ENCODE data around the gene CCDC80. TPM values are rescaled to one million over a fixed set of nuclear protein-coding genes. Genes with fewer than 3 reads are reported as not detected.

CCDC80 gene
- total RNA-seq, 4 donors from 2014 or later: 19.4 to 129 (median 31.1) TPM

DNA sequence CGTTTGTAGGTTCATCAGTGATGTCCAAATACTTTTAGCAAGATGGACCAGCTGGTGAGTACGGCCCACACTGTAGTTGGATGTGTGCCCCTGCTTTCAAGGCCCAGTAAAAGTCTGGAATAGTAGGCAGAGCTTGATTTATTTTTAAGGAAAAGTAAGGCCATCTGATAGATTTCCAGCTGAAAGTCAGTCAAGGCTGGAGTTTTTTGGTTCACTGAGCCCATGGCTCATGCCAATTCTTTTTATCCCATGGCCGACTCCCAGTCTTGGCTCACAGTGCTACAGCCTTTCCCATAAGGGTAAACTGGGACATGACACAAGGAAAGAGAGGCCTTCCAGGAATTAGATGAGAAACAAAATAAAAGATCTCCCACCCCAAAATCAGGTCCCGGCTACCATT, 13.5 kb downstream of the CCDC80 start:
- WGBS, 2 donors: 53 to 65% methylated on average over 4 of the region's 4 CpGs
- H3K27ac ChIP-seq: peak overlapping the region in 1 of 4 donors; percentile 43
- H3K4me1 ChIP-seq: peaks cover 0 to 26% (median 4%) of the 10 kb centered on the region in 4 donors
- peak in 1 of 2 donors; percentile 34 for TF ChIP-seq EP300 (IDR thresholded peaks at IDR 0.05)
- TF ChIP-seq, protein P1, sequence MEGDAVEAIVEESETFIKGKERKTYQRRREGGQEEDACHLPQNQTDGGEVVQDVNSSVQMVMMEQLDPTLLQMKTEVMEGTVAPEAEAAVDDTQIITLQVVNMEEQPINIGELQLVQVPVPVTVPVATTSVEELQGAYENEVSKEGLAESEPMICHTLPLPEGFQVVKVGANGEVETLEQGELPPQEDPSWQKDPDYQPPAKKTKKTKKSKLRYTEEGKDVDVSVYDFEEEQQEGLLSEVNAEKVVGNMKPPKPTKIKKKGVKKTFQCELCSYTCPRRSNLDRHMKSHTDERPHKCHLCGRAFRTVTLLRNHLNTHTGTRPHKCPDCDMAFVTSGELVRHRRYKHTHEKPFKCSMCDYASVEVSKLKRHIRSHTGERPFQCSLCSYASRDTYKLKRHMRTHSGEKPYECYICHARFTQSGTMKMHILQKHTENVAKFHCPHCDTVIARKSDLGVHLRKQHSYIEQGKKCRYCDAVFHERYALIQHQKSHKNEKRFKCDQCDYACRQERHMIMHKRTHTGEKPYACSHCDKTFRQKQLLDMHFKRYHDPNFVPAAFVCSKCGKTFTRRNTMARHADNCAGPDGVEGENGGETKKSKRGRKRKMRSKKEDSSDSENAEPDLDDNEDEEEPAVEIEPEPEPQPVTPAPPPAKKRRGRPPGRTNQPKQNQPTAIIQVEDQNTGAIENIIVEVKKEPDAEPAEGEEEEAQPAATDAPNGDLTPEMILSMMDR (IDR thresholded peaks at IDR 0.05): no peak
- H3K9me3 ChIP-seq: no peaks in the 10 kb centered on the region
- H3K36me3 ChIP-seq: no peaks in the 10 kb centered on the region
- H3K4me3 ChIP-seq: no peak overlapping the region
- no peak for DNase-seq (ENCODE audit: low spot score in 2 of 2)
- H3K27me3 ChIP-seq: no peaks in the 10 kb centered on the region

DNA sequence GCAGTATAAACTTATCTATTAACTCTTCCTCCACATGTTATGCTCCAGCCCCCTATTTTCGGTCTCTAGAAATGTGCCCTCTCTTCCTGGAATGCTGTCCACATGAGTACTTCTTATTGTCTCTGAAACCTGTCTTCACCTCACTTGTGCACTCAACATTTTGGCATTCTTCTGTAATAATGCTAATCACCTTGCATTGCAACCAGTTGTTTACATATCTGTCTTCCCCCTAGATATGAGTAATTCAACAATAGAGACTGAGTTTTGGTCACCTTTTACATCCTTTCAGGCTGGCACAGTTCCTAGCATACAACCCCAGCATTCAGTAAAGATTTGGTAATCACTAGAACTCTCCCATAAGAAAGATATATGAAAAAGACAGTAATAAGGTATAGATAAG, 17.2 kb downstream of the CCDC80 start:
- no peak for DNase-seq (ENCODE audit: low spot score in 2 of 2)
- TF ChIP-seq POLR2A (IDR thresholded peaks at IDR 0.05): no peak
- TF ChIP-seq, protein P1 (IDR thresholded peaks at IDR 0.05): no peak
- TF ChIP-seq EP300 (IDR thresholded peaks at IDR 0.05): no peak
- Histone ChIP-seq H3K27ac (no peak overlapping the region), H3K27me3 (no peaks in the 10 kb centered on the region), H3K4me3 (no peak overlapping the region), H3K9me3 (no peaks in the 10 kb centered on the region), H3K4me1 (peaks cover 0 to 15% (median 2%) of the 10 kb centered on the region in 4 donors), H3K36me3 (peaks cover 0 to 2% (median 0%) of the 10 kb centered on the region in 3 donors)
- WGBS, 2 donors: 71 to 96% methylated on average over 1 of the region's 1 CpG

DNA sequence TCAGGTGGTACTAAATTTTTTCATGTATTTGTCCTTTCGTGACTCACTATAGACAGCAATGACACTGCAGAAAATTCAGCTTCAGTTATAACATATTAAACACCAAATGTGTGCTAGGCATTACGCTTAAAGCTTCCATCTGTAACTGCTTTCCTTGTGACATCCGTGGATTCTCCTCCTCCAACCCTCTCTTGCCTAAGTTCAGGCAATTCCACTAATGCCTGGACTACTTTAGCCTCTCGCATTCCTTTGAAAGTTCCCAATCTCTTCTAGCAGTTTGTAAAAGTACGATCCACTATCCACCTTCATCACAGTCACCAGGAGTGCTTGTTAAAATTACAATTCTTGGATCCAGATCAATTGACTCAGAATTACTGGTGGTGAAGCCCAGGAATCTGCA, 17.7 kb downstream of the CCDC80 start:
- DNase-seq (ENCODE audit: low spot score in 2 of 2): no peak
- no peak overlapping the region for H3K27ac ChIP-seq
- no peak overlapping the region for H3K4me3 ChIP-seq
- no peaks in the 10 kb centered on the region for H3K9me3 ChIP-seq
- 66 to 72% methylated on average over 5 of the region's 5 CpGs for WGBS, 2 donors
- TF ChIP-seq POLR2A (IDR thresholded peaks at IDR 0.05): no peak
- TF ChIP-seq EP300 (IDR thresholded peaks at IDR 0.05): no peak
- TF ChIP-seq, protein P1 (IDR thresholded peaks at IDR 0.05): no peak
- H3K27me3 ChIP-seq: no peaks in the 10 kb centered on the region
- H3K4me1 ChIP-seq: peaks cover 0 to 14% (median 2%) of the 10 kb centered on the region in 4 donors
- H3K36me3 ChIP-seq: peaks cover 0 to 7% (median 0%) of the 10 kb centered on the region in 3 donors

DNA sequence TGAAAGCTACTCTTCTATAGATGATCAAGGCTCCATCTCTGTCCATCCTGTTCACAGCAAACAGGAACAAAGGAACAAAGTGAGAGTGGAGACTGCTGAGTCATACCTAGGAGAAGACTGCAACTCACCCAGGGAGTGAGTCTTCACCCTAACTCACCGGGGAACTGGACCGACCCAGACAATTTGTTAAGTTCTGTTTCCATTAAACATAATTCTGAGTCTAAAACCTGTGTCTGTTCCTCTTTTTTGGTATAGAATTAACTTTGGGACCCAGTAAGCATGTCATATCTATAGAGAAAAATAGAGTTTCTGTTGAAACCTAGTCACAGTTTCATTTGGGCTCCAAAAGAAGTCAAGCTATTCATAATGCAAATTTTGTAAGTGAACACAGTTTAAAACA, 21.6 kb downstream of the CCDC80 start:
- H3K27ac ChIP-seq: no peak overlapping the region
- no peak overlapping the region for H3K4me3 ChIP-seq
- 85 to 89% methylated on average over 2 of the region's 2 CpGs for WGBS, 2 donors
- DNase-seq (ENCODE audit: low spot score in 2 of 2): no peak
- no peaks in the 10 kb centered on the region for H3K27me3 ChIP-seq
- peaks cover 0 to 4% (median 0%) of the 10 kb centered on the region in 4 donors for H3K4me1 ChIP-seq
- TF ChIP-seq EP300 (IDR thresholded peaks at IDR 0.05) (no peak), POLR2A (IDR thresholded peaks at IDR 0.05) (no peak)
- TF ChIP-seq, protein P1 (IDR thresholded peaks at IDR 0.05): no peak
- H3K9me3 ChIP-seq: no peaks in the 10 kb centered on the region
- H3K36me3 ChIP-seq: peaks cover 0 to 21% (median 0%) of the 10 kb centered on the region in 3 donors

DNA sequence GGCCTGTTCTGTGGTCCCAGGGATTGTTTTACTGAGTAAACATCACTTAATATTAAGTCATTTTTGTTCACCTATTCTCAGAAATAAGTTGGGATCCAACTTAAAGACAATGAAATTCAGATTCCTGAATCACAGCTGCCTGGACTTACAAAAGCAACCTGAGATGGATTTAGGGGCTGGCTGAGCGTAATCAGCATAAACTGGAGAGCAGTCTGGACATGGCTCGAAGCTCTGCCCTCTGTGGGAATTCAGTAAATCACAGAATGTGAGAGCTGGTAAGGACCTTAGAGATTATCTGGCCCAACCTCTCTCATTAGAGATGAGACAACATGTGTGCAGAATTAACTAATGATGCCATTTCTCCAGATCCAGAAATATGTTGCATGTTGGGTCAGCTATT, 23.7 kb downstream of the CCDC80 start:
- TF ChIP-seq POLR2A (IDR thresholded peaks at IDR 0.05) (no peak), EP300 (IDR thresholded peaks at IDR 0.05) (no peak)
- TF ChIP-seq, protein P1 (IDR thresholded peaks at IDR 0.05): no peak
- no peaks in the 10 kb centered on the region for H3K9me3 ChIP-seq
- H3K27ac ChIP-seq: no peak overlapping the region
- DNase-seq (ENCODE audit: low spot score in 2 of 2): no peak
- H3K27me3 ChIP-seq: no peaks in the 10 kb centered on the region
- no peak overlapping the region for H3K4me3 ChIP-seq
- H3K4me1 ChIP-seq: peaks cover 0 to 4% (median 0%) of the 10 kb centered on the region in 4 donors
- WGBS, 2 donors: 91 to 100% methylated on average over 2 of the region's 2 CpGs
- peaks cover 0 to 21% (median 0%) of the 10 kb centered on the region in 3 donors for H3K36me3 ChIP-seq
